NCI-H748 treated with DMSO at 0.1 percent for 48 hours (cell line): ENCODE results near the gene DNASE2B.
"Not testable (repeated sequence)": the region's sequence is repeated elsewhere in the genome, so short reads cannot be mapped to it uniquely, and the experiment has no call there.

ENCODE experiments used
- DNase-seq: peaks from one replicate; lab custom pipeline; 2025; lab: John Stamatoyannopoulos, UW

DNASE2B gene

DNA sequence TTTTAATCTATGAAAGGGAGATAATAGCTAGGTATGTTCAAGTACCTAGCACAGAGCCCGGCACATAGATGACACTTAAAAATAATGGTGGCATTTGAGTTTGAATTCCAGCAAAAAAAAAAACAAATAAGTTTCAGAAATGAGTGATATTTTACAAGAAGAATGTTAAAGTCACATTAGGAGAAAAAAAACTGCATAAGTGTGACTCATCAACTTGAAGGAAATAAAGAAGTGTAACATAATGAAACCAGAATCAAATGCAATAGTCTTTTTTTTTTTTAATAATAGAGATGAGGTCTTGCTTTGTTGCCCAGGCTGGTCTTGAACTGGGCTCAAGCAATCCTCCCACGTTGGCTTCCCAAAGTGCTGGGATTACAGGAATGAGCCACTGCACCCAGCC lies 17.1 kb downstream of the DNASE2B start:
- no peak for DNase-seq

DNA sequence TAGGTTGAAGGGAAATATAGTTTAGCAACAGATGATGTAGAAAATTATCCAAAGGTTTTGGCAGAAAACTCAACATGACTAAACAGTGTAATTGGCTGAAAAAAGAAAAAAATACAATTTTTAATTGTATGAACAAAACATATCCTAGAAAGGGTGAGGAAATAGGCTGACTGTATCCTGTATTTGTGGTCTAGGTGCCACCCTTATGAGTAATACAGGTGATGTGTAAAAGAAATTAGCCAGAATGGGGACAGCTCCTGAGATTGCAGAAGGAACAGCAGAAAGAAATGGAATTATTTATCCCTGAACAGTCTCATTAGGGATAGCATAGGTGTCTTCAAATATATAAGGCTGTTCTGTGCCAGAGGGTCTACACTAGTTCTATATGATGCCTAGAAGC lies 24.6 kb downstream of the DNASE2B start:
- no peak for DNase-seq

DNA sequence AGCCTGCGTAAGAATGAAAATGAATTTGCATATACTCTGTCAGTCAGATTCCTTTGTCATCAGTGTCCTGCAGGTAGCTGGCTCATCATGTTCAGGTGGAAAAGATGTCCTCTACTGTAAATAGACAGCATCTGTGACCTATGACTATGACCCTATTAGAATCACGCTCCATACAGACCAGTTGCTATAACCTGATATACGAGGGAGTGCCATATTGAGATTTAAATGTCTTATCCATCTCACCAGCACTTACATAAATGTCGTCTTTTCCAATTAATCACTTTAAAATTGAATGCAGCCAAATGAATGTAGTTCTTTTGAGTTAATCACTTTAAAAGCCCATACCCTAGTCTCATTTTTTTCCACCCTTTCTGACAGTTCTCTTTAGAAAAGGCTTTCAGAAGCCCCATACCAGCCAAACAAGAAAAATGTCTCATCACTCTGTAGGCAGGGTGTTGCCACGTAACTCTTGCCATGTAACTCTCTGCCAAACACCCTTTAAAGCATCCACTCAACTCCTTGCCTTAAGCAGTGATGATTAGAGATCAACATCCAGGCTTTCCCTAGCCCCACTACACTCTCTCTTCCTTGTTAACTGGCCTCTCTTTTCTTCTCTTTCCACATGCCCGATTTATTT lies 26.3 kb downstream of the DNASE2B start:
- DNase-seq = no peak

DNA sequence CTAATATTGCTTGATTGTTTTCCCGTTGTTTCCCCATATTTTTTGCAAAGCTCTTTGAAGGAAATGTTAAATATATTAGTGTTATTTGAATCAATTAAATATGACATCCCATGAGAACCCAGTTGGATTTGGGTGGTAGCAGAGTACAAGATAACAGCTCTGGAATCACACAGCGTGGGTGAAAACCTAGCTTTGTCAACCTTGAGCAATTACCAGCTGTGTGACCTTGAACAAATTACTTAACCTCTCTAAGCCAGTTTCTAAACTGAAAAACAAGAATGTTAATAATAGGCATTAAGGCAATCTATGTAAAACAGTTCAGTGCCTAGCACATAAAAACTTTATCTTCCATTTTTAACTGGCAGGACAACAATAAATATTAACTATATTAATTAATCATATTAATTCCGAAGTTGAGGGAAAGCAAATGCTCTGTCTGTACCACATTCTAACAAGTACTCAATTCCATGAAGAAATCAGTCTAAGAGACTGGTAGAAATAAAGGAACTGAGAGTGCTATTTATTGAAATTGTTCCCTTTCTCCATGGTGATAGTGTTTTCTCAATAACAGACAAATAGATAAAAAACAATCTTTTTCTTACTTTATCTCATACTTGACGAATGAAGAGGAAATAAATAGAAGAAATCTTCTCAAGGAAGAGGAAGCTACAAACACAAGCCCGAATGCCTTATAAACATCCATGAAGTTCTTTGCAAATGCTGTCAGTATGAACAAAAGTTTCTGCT lies 27.0 kb downstream of the DNASE2B start:
- no peak for DNase-seq

DNA sequence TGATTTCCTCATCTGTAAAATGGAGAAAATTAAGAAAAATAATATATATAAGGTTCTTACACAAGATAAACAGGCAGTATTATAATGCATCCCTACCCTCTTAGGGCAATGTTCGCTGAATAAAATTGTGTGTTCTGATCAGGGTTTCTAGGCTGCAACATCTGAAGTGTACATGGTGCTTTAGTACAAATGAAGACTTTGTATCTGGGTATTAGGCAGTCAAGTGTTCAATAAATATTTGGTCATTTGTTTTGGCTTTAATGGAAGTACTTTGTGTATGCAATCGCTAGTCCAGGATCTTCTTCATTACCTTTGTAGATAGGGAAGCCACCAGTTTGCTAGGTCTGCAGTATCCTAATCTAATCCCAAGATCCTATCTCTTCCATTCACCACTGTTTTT lies 28.1 kb downstream of the DNASE2B start:
- no peak for DNase-seq

DNA sequence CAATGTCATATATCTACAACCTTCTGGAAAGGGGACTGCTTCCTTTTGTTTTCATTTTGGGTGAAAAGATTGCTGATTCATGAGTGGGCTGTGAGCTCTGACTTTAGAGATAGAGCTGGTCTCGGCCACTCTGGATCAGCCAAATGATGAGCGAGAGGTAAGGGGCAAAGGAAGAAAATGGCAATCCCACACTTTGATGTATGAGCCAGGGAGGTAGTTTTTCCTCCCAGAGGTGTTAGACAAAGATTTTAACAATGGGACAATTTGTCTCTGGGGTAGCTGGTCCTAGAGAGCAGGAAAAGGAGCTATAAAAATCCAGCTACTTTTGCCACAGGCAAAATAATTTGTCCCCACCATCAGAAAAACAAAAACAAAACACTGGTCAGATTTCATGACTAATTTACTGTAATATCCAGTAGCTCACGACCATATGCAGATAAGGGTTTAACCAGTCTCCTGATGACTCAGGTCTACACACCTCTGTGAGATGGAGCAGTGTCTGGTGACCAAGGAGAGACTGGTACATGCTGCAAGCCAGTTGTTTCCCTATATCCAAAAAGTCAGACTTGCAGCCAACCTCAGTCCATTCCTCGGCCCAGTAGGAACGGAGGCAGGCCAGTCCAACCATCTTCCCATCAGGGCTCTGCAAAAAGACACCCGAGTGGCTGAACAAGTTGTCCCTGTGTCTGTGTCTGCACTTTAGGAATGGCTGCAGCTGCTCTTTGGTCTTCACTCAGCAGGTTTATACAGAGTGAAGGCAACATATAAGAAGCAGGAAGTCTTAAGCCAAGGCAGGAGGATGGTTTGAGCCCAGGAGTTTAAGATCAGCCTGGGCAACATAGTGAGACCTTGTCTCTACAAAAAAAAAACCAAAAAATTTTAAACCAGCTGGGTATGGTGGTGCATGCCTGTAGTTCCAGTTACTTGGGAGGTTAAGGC lies 29.2 kb downstream of the DNASE2B start:
- DNase-seq = no peak

DNA sequence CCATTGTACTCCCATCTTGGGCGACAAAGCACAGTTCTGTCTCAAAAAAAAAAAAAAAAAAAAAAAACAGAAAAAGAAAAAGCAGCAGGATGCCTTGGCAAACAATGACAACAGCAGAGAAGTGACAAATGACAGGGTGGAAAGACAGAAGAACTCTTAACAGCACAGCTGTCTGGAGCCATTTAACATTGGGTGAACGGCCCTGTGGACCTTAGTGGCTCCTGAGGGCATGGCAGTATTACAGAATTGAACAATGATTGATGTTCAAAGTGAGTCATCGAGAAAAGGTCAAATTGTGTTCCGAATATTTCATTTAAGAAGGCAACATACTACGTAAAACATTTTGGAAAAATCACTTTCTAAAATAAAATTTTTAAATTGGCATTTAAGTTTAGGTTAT lies 30.0 kb downstream of the DNASE2B start:
- DNase-seq = no peak

DNA sequence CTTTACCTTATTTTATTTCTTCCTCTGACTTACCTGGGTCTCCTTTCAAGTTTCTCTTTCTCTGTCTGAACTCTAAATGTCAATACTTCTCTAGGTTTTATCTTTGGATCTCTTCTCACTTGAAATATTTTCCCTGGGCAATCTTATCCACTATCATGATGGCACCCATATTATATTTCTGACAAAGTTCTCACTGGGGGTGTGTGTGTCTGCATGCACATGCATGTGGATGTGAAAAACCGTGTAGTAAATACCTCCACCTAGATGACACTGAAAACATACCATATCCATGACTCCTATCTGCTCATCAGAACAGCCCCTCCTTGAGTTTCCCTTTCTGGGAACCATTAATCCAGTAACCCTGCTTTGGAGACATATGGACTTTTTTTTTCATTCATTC lies 30.9 kb downstream of the DNASE2B start:
- no peak for DNase-seq

DNA sequence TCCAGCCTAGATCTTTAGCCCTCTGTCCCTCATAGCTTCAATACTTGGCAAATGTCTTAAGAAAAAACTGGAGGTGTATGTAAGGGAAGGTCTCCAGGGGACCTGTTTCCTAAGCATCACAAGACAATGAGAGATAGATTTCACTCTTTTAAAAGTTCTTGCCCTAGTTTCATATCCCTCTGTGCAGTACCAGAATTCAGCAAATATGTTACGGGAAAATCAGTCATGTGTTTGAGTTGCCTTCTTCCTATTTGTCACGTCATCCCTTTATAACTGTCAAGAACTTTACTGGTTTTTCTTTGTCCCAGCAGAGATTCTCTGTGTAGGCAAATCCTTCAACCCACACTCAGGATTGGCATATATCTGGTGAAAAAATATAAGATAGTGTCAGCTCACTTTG lies 32.3 kb downstream of the DNASE2B start:
- no peak for DNase-seq

DNA sequence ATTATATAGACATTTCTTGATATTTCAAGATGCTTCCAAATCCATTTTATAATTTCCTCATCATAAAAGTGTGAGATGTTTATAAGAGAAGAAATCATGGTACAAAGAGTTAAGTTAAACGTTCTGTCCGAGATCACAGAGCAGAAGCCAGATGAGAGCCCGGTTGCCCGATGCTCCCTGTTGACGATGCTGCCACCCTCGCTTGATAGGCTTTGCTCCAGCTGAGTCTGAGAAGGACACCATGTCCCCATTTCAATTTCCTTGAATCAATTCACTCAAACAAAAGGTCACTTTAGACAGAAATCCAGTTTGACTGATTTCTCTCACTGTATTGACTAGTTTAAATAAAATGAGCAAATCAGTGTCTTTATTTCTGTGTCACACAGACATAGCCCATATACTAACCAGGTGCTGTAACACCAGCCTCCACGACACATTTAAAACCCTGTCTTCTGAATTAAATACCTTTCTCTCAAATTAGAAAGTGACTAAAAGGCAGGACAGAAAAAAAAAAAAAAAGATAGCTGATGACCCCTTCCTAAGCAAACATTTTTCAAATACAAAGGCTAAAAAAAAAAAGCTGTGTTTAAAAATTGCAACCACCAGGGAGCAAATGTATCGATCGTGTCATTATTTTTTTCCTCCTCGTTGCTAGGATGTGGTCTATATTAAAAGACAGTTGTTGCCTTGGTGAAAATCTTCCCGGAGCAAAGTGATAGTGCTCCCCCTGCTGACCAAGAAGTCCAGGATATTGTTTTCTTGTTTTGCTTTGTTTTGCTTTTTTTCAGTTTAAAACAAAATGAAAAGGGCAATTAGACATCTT lies 35.2 kb downstream of the DNASE2B start:
- peak; percentile 76 for DNase-seq

DNA sequence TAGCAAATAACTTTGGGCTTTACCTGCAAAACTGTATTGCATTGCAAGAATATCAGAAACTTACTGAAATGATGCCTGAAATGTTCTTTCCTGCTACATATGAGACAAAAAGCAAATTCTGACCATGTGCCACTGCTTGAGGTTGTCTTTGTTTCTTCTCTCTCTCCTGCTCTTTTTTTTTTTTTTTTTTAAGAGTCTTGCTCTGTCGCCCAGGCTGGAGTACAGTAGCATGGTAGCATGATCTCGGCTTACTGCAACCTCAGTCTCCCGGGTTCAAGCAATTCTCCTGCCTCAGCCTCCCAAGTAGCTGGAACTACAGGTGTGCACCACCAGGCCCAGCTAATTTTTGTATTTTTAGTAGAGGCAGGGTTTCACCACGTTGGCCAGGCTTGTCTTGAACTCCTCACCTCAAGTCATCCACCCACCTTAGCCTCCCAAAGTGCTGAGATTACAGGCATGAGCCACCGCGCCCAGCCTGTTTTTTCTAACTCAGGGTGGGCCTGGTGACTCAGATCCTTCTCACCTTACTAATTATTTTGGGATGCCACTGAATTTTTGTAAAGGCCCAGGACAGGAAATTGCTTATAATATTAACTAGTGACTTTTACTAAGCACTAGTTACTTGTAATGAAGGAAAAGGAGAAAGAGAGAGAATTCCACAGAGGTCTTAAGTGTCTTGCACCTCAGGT lies 35.9 kb downstream of the DNASE2B start:
- DNase-seq = no peak

DNA sequence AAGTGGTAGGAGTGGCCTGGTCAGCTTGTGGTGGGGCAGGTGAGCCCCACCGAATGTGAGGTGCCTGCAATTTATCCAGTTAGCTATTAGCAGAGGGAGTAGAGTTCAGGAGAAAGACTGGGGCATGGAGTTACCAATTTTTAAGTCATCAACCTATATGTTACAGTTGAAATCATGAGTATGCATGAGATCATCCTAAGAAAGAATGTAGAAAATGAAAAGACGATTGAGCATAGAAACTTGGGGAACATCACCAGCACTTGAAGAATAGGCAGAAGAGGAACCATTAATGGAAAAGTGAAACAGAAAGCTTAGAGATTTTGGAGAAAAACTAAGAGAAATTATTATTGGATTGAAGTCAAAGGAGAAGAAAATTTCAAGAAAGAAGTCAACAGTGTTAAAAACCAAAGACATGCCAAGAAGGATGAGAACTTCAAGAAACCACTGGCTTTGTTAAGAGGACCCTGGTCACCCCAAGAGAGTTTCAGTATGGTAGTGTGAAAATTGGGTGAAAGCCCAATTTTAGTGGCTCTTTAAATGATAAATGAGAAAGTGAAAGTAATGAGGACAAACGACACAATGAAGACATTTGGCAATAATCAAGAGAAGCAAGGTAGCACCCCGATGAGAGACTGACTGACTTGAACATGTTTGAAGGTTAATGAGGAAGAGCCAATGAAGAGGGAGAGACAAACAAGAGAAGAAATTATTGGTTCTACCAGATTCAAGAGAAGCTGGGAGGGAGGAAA lies 36.7 kb downstream of the DNASE2B start:
- no peak for DNase-seq

DNA sequence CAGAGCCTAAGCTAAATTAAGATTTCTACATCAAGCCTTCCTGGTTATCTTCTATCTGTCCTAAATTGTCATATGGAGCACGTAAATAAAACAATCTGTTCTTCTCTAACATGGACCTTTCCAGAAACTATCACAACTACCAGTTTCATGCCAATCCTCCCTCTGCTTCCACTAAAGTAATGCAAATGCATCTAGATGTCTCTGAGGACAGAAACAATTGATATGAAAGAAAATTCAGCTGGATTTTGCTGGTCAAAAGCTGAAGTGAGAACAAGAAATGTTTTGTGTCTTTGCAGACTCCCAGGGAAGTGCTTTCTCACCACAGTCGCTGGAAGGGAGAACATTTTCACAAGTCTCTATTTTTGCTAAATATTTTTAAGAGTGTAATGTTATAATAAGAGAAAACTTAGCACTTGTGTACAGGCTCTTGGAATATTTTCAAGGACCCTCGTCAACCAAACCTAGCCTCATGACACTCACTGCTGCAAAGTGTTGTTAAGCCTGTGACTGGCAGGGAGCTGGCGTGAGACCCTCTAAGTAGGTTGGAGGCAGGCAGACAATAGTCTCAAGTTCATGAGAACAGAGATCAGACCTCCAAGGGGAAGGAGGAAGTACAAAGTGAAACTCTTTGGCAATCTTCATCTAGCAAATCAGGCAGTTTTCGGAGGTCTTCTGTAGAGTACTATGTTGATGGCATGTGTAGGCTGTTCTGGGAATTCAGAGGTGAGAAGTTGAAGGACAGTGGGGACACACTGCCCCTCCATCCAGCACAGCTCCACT lies 38.8 kb downstream of the DNASE2B start:
- no peak for DNase-seq

DNA sequence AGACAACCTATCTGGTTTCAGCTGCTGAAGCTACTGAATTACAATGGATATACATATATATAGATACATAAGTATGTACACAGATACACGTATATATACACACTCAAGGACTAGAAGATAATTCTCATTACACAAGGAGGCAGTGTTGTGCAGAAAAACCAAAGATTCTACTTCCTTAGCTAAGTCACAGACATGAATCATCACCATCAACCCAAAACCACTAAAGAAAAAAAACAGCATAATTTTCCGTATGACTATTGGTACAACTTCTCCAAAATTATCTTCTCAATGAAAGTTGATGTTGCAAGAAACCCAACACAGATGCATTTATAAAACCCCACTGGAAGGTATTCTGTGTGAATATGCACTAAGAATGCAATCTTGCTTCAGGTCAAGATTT lies 44.0 kb downstream of the DNASE2B start:
- peak; percentile 8 for DNase-seq

DNA sequence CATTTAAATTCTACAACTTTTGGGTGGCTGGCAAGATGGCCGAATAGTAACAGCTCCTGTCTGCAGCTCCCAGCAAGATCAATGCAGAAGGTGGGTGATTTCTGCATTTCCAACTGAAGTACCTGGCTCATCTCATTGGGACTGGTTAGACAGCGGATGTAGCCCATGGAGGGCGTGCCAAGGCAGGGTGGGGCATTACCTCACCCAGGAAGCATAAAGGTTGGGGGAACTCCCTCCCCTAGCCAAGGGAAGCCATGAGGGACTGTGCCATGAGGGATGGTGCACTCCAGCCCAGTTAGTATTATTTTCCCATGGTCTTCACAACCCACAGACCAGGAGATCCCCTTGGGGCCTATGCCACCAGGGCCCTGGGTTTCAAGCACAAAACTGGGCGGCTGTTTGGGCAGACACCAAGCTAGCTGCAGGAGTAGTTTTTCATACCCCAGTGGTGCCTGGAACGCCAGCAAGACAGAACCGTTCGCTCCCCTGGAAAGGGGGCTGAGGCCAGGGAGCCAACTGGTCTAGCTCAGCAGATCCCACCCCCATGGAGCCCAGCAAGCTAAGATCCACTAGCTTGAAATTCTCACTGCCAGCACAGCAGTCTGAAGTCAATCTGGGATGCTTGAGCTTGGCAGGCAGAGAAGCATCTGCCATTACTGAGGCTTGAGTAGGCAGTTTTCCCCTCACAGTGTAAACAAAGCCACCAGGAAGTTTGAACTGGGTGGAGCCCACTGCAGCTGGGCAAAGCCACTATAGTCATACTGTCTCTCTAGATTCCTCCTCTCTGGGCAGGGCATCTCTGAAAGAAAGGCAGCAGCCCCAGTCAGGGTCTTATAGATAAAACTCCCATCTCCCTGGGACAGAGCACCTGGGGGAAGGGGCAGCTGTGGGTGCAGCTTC lies 44.7 kb downstream of the DNASE2B start:
- not testable (repeated sequence) for DNase-seq

DNA sequence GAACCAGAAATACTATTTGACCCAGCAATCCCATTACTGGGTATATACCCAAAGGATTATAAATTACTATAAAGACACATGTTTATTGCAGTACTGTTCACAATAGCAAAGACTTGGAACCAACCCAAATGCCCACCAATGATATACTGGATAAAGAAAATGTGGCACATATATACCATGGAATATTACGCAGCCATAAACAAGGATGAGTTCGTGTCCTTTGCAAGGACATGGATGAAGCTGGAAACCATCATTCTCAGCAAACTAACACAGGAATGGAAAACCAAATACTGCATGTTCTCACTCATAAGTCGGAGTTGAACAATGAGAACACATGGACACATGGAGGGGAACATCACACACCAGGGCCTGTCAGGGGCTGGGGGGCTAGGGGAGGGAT lies 50.4 kb downstream of the DNASE2B start:
- DNase-seq = not testable (repeated sequence)

DNA sequence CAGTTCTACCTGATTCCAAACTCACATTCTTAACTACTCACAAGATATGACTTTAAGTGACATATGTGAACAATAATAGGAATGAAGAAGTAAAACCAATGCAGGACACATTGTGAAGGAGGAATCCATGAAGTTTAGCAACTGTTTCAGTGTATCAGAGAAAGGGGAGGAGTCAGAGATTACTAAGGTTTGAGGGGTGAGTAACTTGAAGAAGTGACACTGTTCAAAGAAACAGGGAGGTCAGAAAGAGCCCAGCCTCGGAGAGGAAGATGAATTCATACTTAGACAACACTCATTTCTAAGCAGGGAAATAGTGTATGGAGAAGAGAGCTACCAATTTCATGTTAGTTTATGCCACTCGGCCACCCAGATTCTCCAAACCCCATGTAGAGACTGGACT lies 52.6 kb downstream of the DNASE2B start:
- DNase-seq = no peak

DNA sequence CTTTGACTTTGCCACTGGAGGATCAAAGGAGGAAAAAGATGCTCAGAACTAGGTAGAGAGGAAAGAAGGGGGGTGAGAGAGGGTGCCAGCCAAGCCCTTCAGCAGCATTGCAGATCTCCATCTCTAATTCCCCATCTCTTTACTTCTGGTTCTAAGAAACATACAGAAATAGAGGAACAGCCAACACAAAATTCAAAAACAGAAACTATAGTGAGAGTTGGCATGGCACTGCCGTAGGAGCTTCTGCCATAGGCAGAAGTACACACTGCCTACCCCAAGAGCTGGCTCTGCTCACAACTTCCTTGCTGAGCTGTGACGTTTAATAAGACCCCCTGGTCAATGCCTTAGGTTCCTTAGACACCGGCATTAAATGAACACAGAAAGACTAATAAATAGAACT lies 54.2 kb downstream of the DNASE2B start:
- no peak for DNase-seq

DNA sequence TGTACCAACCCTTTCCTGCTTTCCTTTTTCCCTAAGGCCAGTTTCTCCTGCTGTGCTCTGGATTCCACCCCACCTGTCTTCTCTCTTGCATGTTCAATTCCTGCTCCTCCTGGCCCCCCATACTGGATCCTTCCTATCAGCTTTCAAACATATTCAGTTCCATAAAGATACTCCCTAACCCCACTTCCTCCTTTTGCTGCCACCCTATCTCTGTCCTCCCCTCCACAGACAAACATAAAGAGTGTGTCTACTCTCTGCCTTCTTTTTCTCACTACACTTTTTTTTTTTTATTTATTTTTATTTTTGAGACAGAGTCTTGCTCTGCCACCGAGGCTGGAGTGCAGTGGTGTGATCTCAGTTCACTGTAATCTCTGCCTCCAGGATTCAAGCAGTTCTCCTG lies 63.8 kb downstream of the DNASE2B start:
- no peak for DNase-seq
